Measurements from ENCODE around the gene NFIC. TPM values are rescaled to one million over a fixed set of nuclear protein-coding genes. Genes with fewer than 3 reads are reported as not detected.
"Not testable (repeated sequence)": the region's sequence is repeated elsewhere in the genome, so short reads cannot be mapped to it uniquely, and the experiment has no call there.

Gene NFIC
- total and polyA plus RNA-seq, 3 donors from 2014 or later: 56.5 to 127 (median 113) TPM

DNA sequence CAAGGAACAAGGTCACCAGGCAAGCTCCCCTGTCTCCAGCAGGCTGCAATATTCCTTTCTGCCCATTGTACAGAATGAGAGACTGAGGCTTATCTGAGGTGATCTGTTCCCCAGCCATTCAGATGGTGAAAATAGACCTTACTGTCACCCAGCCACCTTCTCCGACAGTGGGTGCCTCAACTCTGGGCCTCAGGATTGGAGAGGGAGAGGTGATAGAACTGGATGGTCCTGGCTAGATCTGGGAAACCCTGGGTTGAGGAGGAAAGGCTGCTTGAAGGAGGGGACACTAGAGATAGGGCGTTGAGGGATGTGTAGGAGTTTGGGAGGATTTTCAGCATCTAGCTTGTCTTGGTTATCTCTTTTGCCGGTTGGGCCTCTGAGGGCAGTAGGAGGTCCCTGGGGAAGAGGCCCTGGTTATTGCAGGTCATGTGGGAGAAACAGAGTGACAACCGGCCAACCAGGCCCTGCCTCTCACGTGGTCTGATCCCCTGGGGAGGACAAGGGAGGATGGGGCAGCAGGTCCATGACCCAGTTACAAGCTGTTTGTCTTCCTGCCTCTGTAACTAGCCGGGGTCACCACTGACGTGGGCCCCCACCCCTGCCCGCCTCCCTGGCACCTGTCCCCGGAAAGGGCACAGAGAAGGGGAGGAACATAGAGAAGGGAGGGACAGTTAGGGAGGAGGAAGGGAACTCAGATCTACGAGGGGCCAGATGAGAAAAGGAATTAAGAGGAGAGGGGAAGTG lies 8.2 kb downstream of the NFIC start:
- no peaks in the 10 kb centered on the region for H3K9me3 ChIP-seq
- TF ChIP-seq CTCF (IDR thresholded peaks at IDR 0.05) (no peak), POLR2A (IDR thresholded peaks at IDR 0.05) (no peak)
- H3K4me3 ChIP-seq: no peak overlapping the region
- no peaks in the 10 kb centered on the region for H3K36me3 ChIP-seq (ENCODE audit: low read depth, missing control alignments)
- DNase-seq: peak; percentile 77
- H3K4me1 ChIP-seq: peaks cover 62% of the 10 kb centered on the region
- WGBS, 2 donors: 35 to 68% methylated on average over 4 to 10 of the region's 10 CpGs
- intact Hi-C loops (cut with DNase I; ENCODE audit: low total_unique reads): no loop called here
- H3K27me3 ChIP-seq: no peaks in the 10 kb centered on the region
- peak overlapping the region; percentile 68 to 74 for H3K27ac ChIP-seq

- Histone ChIP-seq H3K27ac (peak overlapping the region; percentile 68 to 74), H3K36me3 (ENCODE audit: low read depth, missing control alignments) (no peaks in the 10 kb centered on the region), H3K4me1 (peaks cover 56% of the 10 kb centered on the region), H3K27me3 (no peaks in the 10 kb centered on the region), H3K4me3 (no peak overlapping the region), H3K9me3 (no peaks in the 10 kb centered on the region)
- WGBS, 2 donors: 17 to 35% methylated on average over 1 to 29 of the region's 32 CpGs
- intact Hi-C loops (cut with DNase I; ENCODE audit: low total_unique reads): no loop called here
- TF ChIP-seq CTCF (IDR thresholded peaks at IDR 0.05) (no peak), POLR2A (IDR thresholded peaks at IDR 0.05) (no peak)
- peak; percentile 94 for DNase-seq
Observed at GRCh38 chr19:3375221-3376090, 9.1 kb downstream of the NFIC start.

DNA sequence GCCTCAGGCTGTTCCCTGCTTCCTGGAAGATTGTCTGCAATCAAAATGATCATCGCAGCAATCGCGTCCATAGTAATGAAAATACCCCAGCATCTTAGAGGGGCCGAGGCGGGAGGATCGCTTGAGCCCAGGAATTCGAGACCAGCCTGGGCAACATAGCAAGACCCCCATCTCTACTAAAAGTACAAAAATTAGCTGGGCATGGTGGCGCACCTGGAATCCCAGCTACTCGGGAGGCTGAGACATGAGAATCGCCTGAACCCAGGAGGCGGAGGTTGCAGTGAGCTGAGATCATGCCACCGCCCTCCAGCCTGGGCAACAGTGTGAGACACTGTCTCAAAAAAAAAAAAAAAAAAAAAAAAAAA lies 9.7 kb downstream of the NFIC start:
- intact Hi-C loops (cut with DNase I; ENCODE audit: low total_unique reads); DNase-seq; H3K27me3 ChIP-seq; H3K4me3 ChIP-seq; H3K9me3 ChIP-seq; H3K36me3 ChIP-seq (ENCODE audit: low read depth, missing control alignments): not testable (repeated sequence)
- Histone ChIP-seq H3K4me1 (peaks cover 53% of the 10 kb centered on the region), H3K27ac (peak overlapping the region; percentile 68 to 74)
- WGBS, 2 donors: 46 to 47% methylated on average over 9 to 12 of the region's 12 CpGs

DNA sequence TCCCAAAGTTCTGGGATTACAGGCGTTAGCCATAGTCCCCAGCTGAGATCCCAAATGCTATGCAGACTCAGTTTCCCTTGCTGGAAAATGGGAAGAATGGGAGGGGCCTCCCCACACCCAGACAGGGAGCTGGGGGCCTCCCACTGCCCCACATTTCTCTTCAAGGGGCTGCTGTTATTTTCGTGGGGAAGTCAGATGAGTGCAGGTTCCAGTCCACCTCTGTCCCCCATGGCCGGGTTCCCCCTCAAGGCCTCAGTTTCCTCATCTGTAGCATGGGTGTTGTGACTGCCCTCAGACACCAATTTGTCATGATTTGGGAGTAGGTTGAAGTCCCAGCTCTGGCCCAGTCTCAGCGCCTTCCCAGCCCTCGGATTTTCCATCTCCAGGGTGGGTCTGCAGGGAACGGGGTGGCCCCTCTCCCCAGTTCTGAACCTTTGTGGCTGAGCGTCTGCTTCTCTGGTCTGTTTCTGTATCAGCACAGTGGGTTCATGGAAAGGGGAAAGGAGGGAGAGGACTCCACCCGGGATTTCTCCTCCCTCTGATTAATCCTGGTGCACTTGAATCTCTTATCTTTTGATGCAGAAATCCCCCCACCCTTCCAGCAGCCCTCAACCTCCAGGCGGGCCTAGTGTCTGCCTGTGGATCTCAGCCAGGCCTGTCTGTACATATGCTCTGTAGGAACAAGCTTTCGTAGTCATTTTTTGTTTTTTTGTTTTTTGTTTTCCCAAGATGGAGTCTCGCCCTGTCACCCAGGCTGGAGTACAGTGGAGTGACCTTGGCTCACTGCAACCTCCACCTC lies 12.2 kb downstream of the NFIC start:
- WGBS, 2 donors: 49 to 57% methylated on average over 11 of the region's 11 CpGs
- intact Hi-C loops (cut with DNase I; ENCODE audit: low total_unique reads): no loop called here
- Histone ChIP-seq H3K9me3 (no peaks in the 10 kb centered on the region), H3K4me3 (no peak overlapping the region), H3K27ac (peak overlapping the region in 1 of 2 donors; percentile 60), H3K4me1 (peaks cover 75% of the 10 kb centered on the region), H3K36me3 (ENCODE audit: low read depth, missing control alignments) (no peaks in the 10 kb centered on the region), H3K27me3 (no peaks in the 10 kb centered on the region)
- TF ChIP-seq POLR2A (IDR thresholded peaks at IDR 0.05) (no peak), CTCF (IDR thresholded peaks at IDR 0.05) (no peak)
- DNase-seq: no peak

DNA sequence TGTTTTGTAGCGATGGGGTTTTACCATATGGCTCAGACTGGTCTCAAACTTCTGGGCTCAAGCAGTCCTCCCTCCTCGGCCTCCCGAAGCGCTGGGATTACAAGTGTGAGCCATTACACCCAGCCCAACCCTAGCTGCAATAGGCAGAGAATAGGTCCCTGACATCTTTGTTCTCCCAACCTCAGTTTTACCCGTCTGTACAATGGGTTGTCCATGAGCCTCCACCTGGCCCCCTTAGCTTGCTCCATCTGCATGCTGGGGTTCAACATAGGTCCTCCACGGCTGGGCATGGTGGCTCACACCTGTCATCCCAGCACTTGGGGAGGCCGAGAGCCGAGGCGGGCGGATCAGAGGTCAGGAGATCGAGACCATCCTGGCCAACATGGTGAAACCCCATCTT lies 14.4 kb downstream of the NFIC start:
- 83 to 95% methylated on average over 11 of the region's 11 CpGs for WGBS, 2 donors

More for the DNA sequence above, 14.4 kb downstream of the NFIC start:
- no peaks in the 10 kb centered on the region for H3K9me3 ChIP-seq
- TF ChIP-seq CTCF (IDR thresholded peaks at IDR 0.05) (no peak), POLR2A (IDR thresholded peaks at IDR 0.05) (no peak)
- H3K27ac ChIP-seq: no peak overlapping the region
- H3K4me3 ChIP-seq: no peak overlapping the region
- H3K27me3 ChIP-seq: no peaks in the 10 kb centered on the region
- no peak for DNase-seq
- no peaks in the 10 kb centered on the region for H3K36me3 ChIP-seq (ENCODE audit: low read depth, missing control alignments)
- intact Hi-C loops (cut with DNase I; ENCODE audit: low total_unique reads): no loop called here
- H3K4me1 ChIP-seq: peaks cover 74% of the 10 kb centered on the region
